Activated T-cell treated with anti-CD3 and anti-CD28 coated beads for 1 hour (primary cell): ENCODE data around the gene MAGI1.
"Not testable (repeated sequence)": the region's sequence is repeated elsewhere in the genome, so short reads cannot be mapped to it uniquely, and the experiment has no call there.

Experiments used
- DNase-seq: peaks from one replicate; pipeline ENCODE4 v3.0.0-alpha.2; 2020; ENCODE audit warnings: low read depth

MAGI1 gene

GRCh38 chr3:66038384-66038725 is 363 bp downstream of the MAGI1 start:
- DNase-seq = no peak

DNA sequence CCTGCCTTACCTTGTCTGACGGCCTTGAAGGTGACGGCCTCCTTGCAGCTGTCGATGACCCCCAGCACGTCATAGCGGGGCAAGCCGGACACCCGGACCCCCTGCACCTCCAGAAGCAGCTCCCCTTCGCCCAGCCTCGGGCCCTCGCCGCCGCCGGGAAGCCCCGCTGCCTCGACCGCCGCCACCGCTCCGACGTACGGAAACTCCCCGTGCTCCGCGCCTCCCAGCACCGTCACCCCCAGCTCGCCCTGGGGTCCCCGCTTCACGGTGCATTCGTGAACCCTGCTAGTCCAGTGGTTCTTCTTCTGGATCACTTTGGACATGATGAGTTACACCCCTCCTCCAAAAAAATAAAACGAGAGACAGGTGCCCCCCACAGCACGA is 740 bp downstream of the MAGI1 start:
- DNase-seq = no peak

DNA sequence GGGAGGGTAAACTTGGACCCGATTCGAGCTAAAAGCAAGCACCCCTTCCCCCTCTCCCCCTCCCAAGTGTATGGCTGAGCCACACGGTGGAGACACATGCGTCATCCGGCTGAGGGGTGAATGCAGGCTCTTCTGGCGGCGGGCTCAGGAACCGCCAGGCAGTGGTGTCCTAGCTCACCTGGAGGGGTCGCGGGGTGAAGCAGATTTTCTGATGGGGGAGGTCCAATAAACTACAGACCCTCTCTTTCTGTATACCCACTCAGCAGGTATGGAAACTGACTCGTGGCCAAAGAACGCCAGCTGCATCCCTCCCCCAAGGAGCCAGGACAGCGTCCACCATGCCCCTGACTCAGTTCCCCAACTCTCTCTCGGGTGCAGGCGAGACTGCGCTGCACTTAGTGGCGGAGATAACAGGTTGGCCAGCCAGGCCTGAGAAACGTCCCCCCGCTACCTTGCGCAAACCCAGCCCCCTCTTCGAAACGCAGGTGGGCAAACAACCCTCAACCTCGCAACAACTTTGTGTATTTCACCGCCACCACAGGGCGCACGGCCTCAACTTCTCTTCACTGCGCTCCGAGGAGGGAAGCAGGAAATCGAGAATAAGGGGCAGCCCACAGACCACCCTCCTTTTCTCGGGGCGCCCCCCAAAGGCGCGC is 1.3 kb downstream of the MAGI1 start:
- no peak for DNase-seq

- DNase-seq = no peak
Measured at GRCh38 chr3:66036586-66037148, 2.1 kb downstream of the MAGI1 start.

DNA sequence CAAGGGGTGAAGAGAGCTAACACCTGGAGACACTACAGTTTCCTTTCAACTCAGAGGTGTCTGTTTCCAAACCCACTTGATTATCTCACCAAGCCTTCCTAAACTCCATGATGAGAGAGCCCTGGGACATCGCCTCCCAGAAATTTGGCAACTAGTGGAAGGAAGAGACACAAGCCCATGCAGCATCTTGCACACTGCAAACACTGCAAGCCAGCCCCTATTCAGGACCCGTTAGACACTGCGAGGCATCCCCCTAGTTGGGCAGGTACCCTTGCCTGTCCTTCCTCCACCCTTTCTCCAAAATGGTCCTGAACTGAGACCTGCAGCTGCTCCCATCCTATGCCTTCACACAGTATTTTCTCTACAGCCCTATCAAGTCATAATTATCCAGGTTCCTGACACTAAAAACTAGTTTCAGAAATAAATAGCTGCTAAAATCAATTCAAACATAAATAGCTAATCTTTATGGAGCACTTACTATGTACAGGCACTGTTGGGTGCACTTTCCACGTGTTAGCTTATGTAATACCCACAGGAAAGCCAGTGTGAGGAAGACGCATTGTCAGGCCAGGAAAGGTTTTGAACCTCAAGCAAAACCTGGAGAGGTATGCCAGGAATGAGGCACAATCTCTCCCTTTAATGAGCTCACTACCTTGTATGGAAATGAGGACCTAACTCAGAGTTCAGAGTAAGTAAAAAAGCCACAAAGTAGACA is 2.8 kb downstream of the MAGI1 start:
- DNase-seq = no peak

DNA sequence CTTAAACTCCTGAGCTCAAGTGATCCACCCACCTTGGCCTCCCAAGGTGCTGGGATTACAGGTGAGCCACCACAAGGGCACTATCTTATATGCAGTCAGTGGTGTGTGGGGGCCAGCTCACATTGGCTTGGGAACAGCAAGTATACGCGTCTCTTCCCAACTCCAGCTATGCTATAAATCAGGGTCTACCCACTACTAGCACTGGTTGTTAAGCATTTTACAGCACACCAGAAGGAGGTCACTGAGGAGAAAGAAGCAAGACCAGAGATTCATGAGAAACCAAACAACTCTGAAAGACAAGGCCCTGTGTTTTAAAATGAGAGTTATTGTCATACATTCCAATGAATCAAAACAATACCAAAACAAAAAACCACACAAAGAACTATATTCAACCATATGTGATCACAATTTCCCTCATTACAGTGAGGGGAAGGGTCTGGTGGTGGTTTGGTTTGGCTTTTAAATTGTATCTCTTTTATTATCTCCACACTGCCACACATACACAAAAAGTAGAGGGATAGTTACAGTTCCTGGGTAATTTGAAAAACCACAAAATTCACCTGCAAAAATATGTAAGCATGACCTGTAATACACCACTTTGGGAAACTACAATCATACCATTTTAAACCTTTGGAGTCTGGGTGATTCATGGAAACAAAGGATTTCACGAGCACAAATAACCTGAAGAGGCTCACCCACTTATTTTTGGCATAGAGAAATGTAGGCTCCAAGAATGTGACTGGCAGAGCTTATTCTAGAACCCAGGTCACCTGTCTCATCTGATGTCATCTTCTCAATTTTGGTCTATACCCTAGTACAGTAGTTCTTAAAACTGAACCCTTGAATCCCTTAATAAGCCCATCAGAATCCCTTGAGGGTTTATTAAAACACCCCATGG is 5.2 kb downstream of the MAGI1 start:
- no peak for DNase-seq

- DNase-seq = no peak
Measured at GRCh38 chr3:66031102-66031698, 7.5 kb downstream of the MAGI1 start.

DNA sequence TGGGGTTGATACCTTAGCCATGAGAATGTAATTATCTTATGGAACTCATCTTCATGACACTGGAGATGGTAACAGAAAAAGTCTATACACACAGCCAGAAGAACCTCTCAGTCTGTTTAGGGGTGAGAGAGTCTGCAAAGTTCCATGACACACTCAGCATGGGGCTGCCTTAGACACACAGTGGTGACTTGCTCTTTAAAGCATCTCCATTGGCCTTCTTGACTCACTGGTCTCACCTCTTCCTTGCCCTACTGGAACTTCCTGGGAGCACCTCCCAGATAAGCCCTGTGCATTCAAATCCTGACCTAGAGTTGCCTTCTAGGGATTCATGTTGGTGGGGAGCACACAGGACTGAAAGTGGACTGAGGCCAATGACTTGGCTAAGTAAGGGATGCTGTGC is 9.3 kb downstream of the MAGI1 start:
- DNase-seq = no peak

DNA sequence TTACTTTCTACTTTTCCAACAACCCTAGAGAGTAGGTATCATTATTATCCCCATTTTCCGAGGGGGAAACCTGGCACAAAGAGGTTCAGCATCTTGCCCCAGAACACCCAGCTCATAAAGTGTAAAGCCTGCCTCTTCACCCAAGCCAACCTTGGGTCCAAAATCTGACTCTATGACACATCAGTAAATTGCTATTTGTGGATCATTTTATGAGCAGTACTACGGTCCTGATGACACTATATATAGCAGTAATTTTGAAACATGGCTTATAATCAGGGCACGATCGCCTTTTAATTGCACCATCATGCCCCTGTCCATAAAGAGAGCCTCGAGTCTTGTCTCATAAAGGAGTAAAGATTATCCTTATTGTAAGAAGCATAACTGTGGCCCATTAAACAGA is 9.7 kb downstream of the MAGI1 start:
- no peak for DNase-seq

DNA sequence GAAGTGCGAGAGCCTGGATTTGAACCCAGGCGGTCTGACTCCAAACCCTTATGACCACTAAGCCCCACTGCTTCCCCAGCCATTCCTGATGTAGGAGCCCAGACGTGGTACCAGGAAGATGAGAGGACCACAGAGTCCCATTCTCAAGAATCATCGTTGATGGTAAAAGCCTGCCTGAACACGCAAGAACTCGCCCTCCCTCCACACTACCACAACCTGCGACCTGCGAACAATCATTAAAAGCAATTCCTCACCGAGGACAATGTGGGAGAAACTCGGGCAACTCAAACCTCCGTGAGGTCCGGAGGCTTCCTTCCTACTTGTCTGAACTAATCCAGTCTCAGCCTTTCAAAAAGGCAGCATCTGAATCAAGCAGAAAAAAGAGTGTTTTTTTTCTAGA is 10.3 kb downstream of the MAGI1 start:
- no peak for DNase-seq

DNA sequence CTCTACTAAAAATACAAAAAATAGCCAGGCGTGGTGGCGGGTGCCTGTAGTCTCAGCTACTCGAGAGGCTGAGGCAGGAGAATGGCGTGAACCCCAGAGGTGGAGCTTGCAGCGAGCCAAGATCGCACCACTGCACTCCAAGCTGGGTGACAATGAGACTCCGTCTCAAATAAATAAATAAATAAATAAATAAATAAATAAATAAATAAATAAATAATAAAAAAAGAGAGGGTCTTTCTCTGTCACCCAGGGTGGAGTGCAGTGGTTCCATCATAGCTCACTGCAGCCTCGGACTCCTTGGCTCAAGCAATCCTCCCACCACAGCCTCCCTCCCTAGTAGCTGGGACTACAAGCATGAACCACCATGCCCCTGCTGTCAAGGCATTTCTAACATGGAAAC is 11.6 kb downstream of the MAGI1 start:
- not testable (repeated sequence) for DNase-seq

- no peak for DNase-seq
Measured at GRCh38 chr3:66023738-66024385, 14.9 kb downstream of the MAGI1 start.

GRCh38 chr3:66023229-66023628 is 15.5 kb downstream of the MAGI1 start:
- DNase-seq = no peak

- DNase-seq = no peak
Measured at GRCh38 chr3:66021731-66022131, 17.0 kb downstream of the MAGI1 start.

DNA sequence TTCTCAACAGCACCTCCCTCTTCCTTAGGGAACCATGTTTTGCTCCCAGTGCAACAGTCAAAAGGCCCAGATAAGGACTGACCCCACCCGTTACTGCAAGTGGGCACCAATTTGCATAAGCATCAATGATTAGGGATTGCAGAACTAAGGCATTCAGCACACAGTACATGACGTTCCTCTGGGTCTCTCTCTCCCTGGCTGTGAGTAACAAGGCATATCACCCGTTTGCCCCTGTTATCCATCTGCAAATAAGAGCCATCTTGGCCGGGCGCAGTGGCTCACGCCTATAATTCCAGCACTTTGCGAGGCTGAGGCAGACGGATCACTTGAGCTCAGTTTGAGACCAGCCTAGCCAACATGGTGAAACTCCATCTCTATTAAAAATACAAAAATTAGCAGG is 18.8 kb downstream of the MAGI1 start:
- no peak for DNase-seq

- no peak for DNase-seq
Measured at GRCh38 chr3:66018057-66019033, 20.4 kb downstream of the MAGI1 start.

DNA sequence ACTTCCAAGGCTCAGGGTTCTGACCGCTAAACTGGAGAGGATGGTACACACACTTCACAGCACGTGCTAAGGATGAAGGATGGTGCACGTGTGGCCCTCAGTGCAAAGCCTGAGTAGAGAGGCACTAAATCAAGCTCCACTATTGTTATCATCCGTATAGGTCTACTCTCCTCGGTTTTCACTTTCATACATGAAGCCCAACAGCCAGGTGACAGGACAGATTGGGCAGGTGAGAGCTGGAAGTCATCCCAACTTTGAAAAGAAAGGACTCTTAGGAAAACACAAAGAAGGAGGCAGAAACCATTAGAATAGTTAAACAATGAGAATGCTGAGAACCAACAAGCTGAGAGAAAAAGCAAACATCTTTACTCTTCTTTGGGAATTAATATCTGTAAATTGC is 21.1 kb downstream of the MAGI1 start:
- no peak for DNase-seq

DNA sequence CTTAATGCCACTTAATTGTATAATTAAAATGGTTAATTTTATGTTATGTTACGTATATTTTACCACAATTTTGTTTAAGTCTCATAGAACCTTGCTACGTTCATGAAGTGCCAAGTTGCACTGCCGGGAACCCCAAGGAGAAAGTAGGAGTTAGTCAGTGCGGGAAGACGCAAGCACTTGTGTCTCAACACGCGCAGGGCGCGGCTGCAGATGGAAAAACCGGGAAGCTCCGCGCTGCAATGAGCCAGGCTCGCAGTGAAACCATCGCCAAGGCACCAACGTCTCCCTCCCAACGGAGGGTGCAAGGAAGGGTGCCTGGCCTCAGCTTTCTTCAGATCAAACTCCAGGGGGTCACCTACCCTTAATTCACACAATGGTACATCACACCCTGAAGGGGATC is 21.6 kb downstream of the MAGI1 start:
- DNase-seq = no peak

GRCh38 chr3:66015841-66016240 is 22.9 kb downstream of the MAGI1 start:
- DNase-seq = no peak

GRCh38 chr3:66014651-66015050 is 24.1 kb downstream of the MAGI1 start:
- DNase-seq = no peak

- DNase-seq = no peak
Measured at GRCh38 chr3:66014056-66014455, 24.7 kb downstream of the MAGI1 start.
